ENCODE data around the gene PCNX1. TPM values are rescaled to one million over a fixed set of nuclear protein-coding genes. Genes with fewer than 3 reads are reported as not detected.

The PCNX1 gene
- total and polyA plus RNA-seq, 2 experiments from 2014 or later = 10.0 to 64.2 TPM

DNA sequence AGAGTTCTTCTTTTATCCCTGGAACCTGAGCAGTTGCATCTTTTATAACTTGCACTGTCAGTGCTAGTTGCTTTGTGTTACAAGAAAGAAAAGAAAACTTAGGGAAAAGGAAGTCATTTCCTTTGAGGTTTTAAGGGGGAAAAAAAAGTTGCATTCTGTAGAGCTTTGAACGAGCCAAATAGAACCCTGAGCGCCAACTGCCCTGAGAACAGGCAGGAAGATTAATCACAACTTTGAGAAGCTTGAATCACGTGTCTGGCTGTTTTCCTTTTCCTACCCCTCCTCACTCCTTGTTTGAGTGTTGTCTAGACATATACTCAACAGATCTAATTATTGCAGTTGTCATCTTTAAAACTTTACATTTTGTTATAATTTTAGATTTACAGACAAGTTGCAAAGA is 12.5 kb downstream of the PCNX1 start:
- Histone ChIP-seq H3K79me2 (peaks cover 100% of the 10 kb centered on the region), H3K9me2 (replicated peaks; ENCODE audit: insufficient read depth) (no peaks in the 10 kb centered on the region), H3K4me3 (no peak overlapping the region), H3K4me1 (ENCODE audit: insufficient read depth) (no peaks in the 10 kb centered on the region), H3K27ac (no peak overlapping the region), H3K36me3 (replicated peaks; ENCODE audit: insufficient read depth, low read depth) (no peaks in the 10 kb centered on the region), H3K27me3 (no peaks in the 10 kb centered on the region), H3K9me3 (ENCODE audit: low read depth) (no peaks in the 10 kb centered on the region), H2AFZ (no peak overlapping the region), H4K20me1 (ENCODE audit: insufficient read depth, poor library complexity, severe bottlenecking) (peaks cover 93% of the 10 kb centered on the region), H3K4me2 (no peak overlapping the region)
- 44% methylated on average over 3 of the region's 3 CpGs for WGBS (ENCODE audit: low lambda C conversion rate, missing lambda C conversion rate)
- no peak for DNase-seq (ENCODE audit: low spot score)
- TF ChIP-seq EZH2 (IDR thresholded peaks at IDR 0.05; ENCODE audit: borderline replicate concordance) (no peak), EZH2phosphoT487 (IDR thresholded peaks at IDR 0.05; ENCODE audit: low read depth, severe bottlenecking, unreplicated experiment) (no peak)
- TF ChIP-seq, protein P1, sequence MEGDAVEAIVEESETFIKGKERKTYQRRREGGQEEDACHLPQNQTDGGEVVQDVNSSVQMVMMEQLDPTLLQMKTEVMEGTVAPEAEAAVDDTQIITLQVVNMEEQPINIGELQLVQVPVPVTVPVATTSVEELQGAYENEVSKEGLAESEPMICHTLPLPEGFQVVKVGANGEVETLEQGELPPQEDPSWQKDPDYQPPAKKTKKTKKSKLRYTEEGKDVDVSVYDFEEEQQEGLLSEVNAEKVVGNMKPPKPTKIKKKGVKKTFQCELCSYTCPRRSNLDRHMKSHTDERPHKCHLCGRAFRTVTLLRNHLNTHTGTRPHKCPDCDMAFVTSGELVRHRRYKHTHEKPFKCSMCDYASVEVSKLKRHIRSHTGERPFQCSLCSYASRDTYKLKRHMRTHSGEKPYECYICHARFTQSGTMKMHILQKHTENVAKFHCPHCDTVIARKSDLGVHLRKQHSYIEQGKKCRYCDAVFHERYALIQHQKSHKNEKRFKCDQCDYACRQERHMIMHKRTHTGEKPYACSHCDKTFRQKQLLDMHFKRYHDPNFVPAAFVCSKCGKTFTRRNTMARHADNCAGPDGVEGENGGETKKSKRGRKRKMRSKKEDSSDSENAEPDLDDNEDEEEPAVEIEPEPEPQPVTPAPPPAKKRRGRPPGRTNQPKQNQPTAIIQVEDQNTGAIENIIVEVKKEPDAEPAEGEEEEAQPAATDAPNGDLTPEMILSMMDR (IDR thresholded peaks at IDR 0.05; ENCODE audit: poor library complexity) = no peak

DNA sequence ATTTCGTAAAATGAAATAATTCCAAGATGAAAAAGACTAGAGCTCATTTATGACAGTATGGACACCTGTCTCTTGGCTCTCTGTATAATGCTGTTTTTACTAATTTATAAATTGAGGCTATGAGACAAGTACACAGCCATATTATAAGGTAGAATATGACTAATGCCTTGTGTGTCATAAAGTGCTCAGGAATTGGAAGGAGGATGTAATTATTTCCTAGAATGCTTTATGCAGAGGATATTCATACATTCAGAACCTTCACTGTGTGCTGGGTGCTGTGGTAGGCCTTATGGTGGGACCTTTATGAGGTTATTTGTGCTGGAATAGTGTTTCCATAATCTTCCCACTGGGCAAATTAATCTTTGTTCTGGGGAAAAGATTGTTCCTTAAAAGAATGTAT is 13.3 kb downstream of the PCNX1 start:
- no peak overlapping the region for H2AFZ ChIP-seq
- no peaks in the 10 kb centered on the region for H3K36me3 ChIP-seq (replicated peaks; ENCODE audit: insufficient read depth, low read depth)
- H3K27me3 ChIP-seq = no peaks in the 10 kb centered on the region
- H3K9me2 ChIP-seq (replicated peaks; ENCODE audit: insufficient read depth) = no peaks in the 10 kb centered on the region
- TF ChIP-seq EZH2 (IDR thresholded peaks at IDR 0.05; ENCODE audit: borderline replicate concordance) (no peak), EZH2phosphoT487 (IDR thresholded peaks at IDR 0.05; ENCODE audit: low read depth, severe bottlenecking, unreplicated experiment) (no peak)
- TF ChIP-seq, protein P1 (IDR thresholded peaks at IDR 0.05; ENCODE audit: poor library complexity) = no peak
- peaks cover 100% of the 10 kb centered on the region for H3K79me2 ChIP-seq
- H3K4me2 ChIP-seq = no peak overlapping the region
- no peak overlapping the region for H3K4me3 ChIP-seq
- H3K9me3 ChIP-seq (ENCODE audit: low read depth) = no peaks in the 10 kb centered on the region
- no peaks in the 10 kb centered on the region for H3K4me1 ChIP-seq (ENCODE audit: insufficient read depth)
- DNase-seq (ENCODE audit: low spot score) = no peak
- WGBS (ENCODE audit: low lambda C conversion rate, missing lambda C conversion rate) = 100% methylated on average over 1 of the region's 1 CpG
- peaks cover 86% of the 10 kb centered on the region for H4K20me1 ChIP-seq (ENCODE audit: insufficient read depth, poor library complexity, severe bottlenecking)
- no peak overlapping the region for H3K27ac ChIP-seq

DNA sequence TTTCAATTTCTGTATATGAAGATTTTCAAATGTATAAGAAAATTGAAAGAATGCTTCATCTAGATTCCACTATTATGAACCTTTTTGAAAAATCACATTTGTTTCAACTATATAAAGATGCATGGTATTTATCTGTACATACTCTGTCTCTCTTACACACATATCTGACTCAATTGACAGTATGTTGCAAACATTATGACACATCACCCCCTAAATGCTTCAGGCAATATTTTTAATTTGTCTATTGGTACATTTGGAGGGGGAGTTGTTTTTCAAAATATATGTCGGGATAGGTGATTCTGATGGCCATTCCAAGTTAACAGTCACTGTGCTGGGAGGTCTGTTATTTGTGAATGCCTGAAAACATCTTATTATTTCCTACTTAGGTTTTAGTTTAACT is 14.4 kb downstream of the PCNX1 start:
- Histone ChIP-seq H3K9me2 (replicated peaks; ENCODE audit: insufficient read depth) (no peaks in the 10 kb centered on the region), H3K36me3 (replicated peaks; ENCODE audit: insufficient read depth, low read depth) (no peaks in the 10 kb centered on the region), H3K4me3 (no peak overlapping the region), H4K20me1 (ENCODE audit: insufficient read depth, poor library complexity, severe bottlenecking) (peaks cover 86% of the 10 kb centered on the region), H3K4me2 (no peak overlapping the region), H3K27ac (no peak overlapping the region), H3K4me1 (ENCODE audit: insufficient read depth) (no peaks in the 10 kb centered on the region), H3K9me3 (ENCODE audit: low read depth) (no peaks in the 10 kb centered on the region), H2AFZ (no peak overlapping the region), H3K79me2 (peaks cover 100% of the 10 kb centered on the region), H3K27me3 (no peaks in the 10 kb centered on the region)
- TF ChIP-seq, protein P1 (IDR thresholded peaks at IDR 0.05; ENCODE audit: poor library complexity) = no peak
- TF ChIP-seq EZH2 (IDR thresholded peaks at IDR 0.05; ENCODE audit: borderline replicate concordance) (no peak), EZH2phosphoT487 (IDR thresholded peaks at IDR 0.05; ENCODE audit: low read depth, severe bottlenecking, unreplicated experiment) (no peak)
- DNase-seq (ENCODE audit: low spot score) = no peak
- WGBS (ENCODE audit: low lambda C conversion rate, missing lambda C conversion rate) = 89% methylated on average over 1 of the region's 1 CpG

DNA sequence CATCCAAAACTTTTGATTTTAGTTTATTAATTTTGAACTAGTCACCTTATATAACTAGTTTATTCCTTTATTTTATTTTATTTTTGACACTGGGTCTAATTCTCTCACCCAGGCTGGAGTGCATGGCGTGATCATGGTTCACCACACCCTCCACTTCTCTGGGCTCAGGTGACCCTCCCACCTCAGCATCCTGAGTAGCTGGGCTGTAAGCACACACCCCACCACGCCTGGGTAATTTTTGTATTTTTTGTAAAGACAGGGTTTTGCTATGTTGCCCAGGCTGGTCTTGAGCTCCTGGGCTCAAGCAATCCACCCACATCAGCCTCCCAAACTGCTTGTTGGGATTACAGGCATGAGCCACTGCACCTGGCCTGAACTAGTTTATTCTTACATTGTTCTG is 17.3 kb downstream of the PCNX1 start:
- H4K20me1 ChIP-seq (ENCODE audit: insufficient read depth, poor library complexity, severe bottlenecking) = peaks cover 87% of the 10 kb centered on the region
- no peaks in the 10 kb centered on the region for H3K4me1 ChIP-seq (ENCODE audit: insufficient read depth)

More for the DNA sequence above, 17.3 kb downstream of the PCNX1 start:
- Histone ChIP-seq H3K27me3 (no peaks in the 10 kb centered on the region), H3K79me2 (peaks cover 100% of the 10 kb centered on the region), H3K9me2 (replicated peaks; ENCODE audit: insufficient read depth) (no peaks in the 10 kb centered on the region), H2AFZ (no peak overlapping the region), H3K36me3 (replicated peaks; ENCODE audit: insufficient read depth, low read depth) (no peaks in the 10 kb centered on the region), H3K4me3 (no peak overlapping the region), H3K27ac (no peak overlapping the region), H3K9me3 (ENCODE audit: low read depth) (no peaks in the 10 kb centered on the region), H3K4me2 (no peak overlapping the region)
- TF ChIP-seq EZH2phosphoT487 (IDR thresholded peaks at IDR 0.05; ENCODE audit: low read depth, severe bottlenecking, unreplicated experiment) (no peak), EZH2 (IDR thresholded peaks at IDR 0.05; ENCODE audit: borderline replicate concordance) (no peak)
- TF ChIP-seq, protein P1 (IDR thresholded peaks at IDR 0.05; ENCODE audit: poor library complexity) = no peak
- 93% methylated on average over 2 of the region's 2 CpGs for WGBS (ENCODE audit: low lambda C conversion rate, missing lambda C conversion rate)
- no peak for DNase-seq (ENCODE audit: low spot score)

Measured in hepatocyte (in vitro differentiated cells).